Immature natural killer cell (primary cell): Measurements from ENCODE around the gene STARD5. TPM values are rescaled to one million over a fixed set of nuclear protein-coding genes. Genes with fewer than 3 reads are reported as not detected.

Source experiments
- DNase-seq, 3 donors: peaks; one replicate each; pipeline ENCODE4 v3.0.0; 2022; ENCODE audit warnings: mixed read lengths in 1 of 3
- H3K27ac Mint-ChIP-seq, 6 donors: one replicate each; pipeline ENCODE4 v1.8.0; 2020; ENCODE audit warnings: mixed read lengths in 6 of 6, mild to moderate bottlenecking in 5 of 6, inconsistent platforms in 4 of 6, moderate library complexity in 3 of 6
- H3K27me3 Mint-ChIP-seq, 3 donors: one replicate each; pipeline ENCODE4 v1.8.0; 2020 to 2021; ENCODE audit warnings: low read depth in 3 of 3, mild to moderate bottlenecking in 3 of 3, mixed read lengths in 3 of 3, moderate library complexity in 3 of 3, inconsistent platforms in 1 of 3
- H3K36me3 Mint-ChIP-seq, 3 donors: one replicate each; pipeline ENCODE4 v1.8.0; 2020; ENCODE audit warnings: mixed read lengths in 3 of 3, inconsistent platforms in 2 of 3, mild to moderate bottlenecking in 2 of 3
- H3K4me1 Mint-ChIP-seq, 2 donors: one replicate each; pipeline ENCODE4 v1.8.0; 2020; ENCODE audit warnings: inconsistent platforms in 2 of 2, mild to moderate bottlenecking in 2 of 2, mixed read lengths in 2 of 2, moderate library complexity in 1 of 2
- H3K4me3 Mint-ChIP-seq, 5 donors: one replicate each; pipeline ENCODE4 v1.8.0; 2020; ENCODE audit warnings: mild to moderate bottlenecking in 5 of 5, mixed read lengths in 5 of 5, inconsistent platforms in 3 of 5, moderate library complexity in 3 of 5
- H3K9me3 Mint-ChIP-seq, 6 donors: one replicate each; pipeline ENCODE4 v1.8.0; 2020; ENCODE audit warnings: mild to moderate bottlenecking in 6 of 6, mixed read lengths in 6 of 6, inconsistent platforms in 4 of 6, moderate library complexity in 3 of 6
- polyA plus RNA-seq, 3 donors: library from polyadenylated mRNA; unstranded; fragments of 300-500 nt; fragmentation: Illumina TruSeq; gene quantifications; one replicate each; pipeline ENCODE4 v1.2.3, GENCODE V29; 2021

STARD5 gene
- polyA plus RNA-seq, 3 donors from 2014 or later, result 1.7 to 3.8 TPM; not detected in 1

DNA sequence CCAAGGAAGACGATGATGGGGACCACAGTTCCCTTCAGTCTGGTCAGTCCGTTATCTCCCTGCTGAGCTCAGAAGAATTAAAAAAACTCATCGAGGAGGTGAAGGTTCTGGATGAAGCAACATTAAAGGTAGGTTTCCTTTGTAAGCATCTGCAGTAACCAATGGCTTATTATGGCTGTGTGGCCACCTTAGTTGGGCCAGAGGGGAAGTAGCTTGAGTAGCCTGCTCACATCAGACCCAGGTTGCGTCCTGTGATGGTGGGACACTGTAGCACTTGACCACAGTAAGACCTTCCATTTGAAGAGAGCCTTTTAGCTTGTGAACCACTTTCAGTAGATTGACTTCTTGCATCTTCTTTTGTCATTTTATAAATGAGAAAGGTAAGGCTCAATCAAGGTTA is 22.6 kb downstream of the STARD5 start:
- no peaks in the 10 kb centered on the region for H3K9me3 Mint-ChIP-seq

DNA sequence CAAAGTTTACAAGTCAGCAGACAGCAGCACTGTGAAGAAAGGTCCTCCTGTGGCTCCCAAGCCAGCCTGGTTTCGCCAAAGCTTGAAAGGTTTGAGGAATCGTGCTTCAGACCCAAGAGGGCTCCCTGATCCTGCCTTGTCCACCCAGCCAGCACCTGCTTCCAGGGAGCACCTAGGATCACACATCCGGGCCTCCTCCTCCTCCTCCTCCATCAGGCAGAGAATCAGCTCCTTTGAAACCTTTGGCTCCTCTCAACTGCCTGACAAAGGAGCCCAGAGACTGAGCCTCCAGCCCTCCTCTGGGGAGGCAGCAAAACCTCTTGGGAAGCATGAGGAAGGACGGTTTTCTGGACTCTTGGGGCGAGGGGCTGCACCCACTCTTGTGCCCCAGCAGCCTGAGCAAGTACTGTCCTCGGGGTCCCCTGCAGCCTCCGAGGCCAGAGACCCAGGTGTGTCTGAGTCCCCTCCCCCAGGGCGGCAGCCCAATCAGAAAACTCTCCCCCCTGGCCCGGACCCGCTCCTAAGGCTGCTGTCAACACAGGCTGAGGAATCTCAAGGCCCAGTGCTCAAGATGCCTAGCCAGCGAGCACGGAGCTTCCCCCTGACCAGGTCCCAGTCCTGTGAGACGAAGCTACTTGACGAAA is 24.2 kb downstream of the STARD5 start:
- Mint-ChIP-seq H3K27me3 (peaks cover 5 to 12% (median 12%) of the 10 kb centered on the region in 3 donors), H3K36me3 (peaks cover 53 to 73% (median 66%) of the 10 kb centered on the region in 3 donors), H3K9me3 (no peaks in the 10 kb centered on the region), H3K4me3 (peak overlapping the region; percentile 99 to 100 (median 100)), H3K4me1 (peaks cover 93 to 97% of the 10 kb centered on the region in 2 donors), H3K27ac (peak overlapping the region; percentile 95 to 100 (median 99))
- DNase-seq, result no peak

More for the DNA sequence above, 22.6 kb downstream of the STARD5 start:
- H3K27ac Mint-ChIP-seq, result peak overlapping the region; percentile 95 to 100 (median 99)
- peak overlapping the region; percentile 99 to 100 (median 100) for H3K4me3 Mint-ChIP-seq
- peaks cover 5 to 12% (median 10%) of the 10 kb centered on the region in 3 donors for H3K27me3 Mint-ChIP-seq
- H3K36me3 Mint-ChIP-seq, result peaks cover 53 to 85% (median 77%) of the 10 kb centered on the region in 3 donors
- DNase-seq, result no peak
- peaks cover 91 to 97% of the 10 kb centered on the region in 2 donors for H3K4me1 Mint-ChIP-seq

DNA sequence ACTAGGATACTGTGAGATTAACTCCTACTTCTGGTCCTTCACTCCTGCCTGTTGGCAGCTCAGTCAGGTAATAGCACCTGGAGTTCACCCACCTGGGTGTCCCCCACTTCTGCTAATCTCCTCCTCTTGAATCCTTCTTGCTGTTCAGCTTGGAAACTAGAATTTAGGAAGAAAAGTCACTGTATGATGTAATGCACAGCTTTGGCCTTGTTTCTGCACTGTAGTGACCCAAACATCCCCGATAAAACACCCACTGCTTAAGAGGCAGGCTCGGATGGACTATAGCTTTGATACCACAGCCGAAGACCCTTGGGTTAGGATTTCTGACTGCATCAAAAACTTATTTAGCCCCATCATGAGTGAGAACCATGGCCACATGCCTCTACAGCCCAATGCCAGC is 24.8 kb downstream of the STARD5 start:
- Mint-ChIP-seq H3K9me3 (no peaks in the 10 kb centered on the region), H3K36me3 (peaks cover 49 to 67% (median 60%) of the 10 kb centered on the region in 3 donors), H3K4me3 (peak overlapping the region; percentile 99 to 100 (median 100)), H3K27me3 (peaks cover 6 to 12% (median 12%) of the 10 kb centered on the region in 3 donors), H3K27ac (peak overlapping the region; percentile 95 to 100 (median 99)), H3K4me1 (peaks cover 93 to 97% of the 10 kb centered on the region in 2 donors)
- no peak for DNase-seq

DNA sequence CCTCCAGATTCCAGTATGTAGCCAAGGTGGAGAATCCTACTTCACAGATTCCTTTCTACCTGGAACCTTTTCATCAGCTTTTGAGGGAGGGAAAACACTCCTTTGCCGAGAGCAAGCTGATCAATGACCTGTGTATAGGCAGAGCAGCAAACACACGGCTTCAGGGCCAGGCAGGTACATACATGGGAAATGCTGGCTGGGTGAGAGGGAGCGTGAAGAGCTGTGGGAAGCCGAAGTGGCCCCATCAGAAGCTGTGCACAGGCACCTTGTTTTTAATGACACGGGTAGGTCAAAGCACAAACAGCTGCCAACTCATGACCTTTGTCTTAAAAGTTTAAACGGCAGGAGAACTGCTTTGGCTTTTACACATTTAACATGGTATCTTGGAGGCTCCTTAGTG is 25.3 kb downstream of the STARD5 start:
- H3K27me3 Mint-ChIP-seq, result peaks cover 9 to 16% (median 12%) of the 10 kb centered on the region in 3 donors
- H3K36me3 Mint-ChIP-seq, result peaks cover 44 to 61% (median 55%) of the 10 kb centered on the region in 3 donors
- no peaks in the 10 kb centered on the region for H3K9me3 Mint-ChIP-seq
- H3K27ac Mint-ChIP-seq, result peak overlapping the region; percentile 95 to 100 (median 99)
- peak overlapping the region; percentile 99 to 100 (median 100) for H3K4me3 Mint-ChIP-seq
- DNase-seq, result no peak
- H3K4me1 Mint-ChIP-seq, result peaks cover 93 to 97% of the 10 kb centered on the region in 2 donors

DNA sequence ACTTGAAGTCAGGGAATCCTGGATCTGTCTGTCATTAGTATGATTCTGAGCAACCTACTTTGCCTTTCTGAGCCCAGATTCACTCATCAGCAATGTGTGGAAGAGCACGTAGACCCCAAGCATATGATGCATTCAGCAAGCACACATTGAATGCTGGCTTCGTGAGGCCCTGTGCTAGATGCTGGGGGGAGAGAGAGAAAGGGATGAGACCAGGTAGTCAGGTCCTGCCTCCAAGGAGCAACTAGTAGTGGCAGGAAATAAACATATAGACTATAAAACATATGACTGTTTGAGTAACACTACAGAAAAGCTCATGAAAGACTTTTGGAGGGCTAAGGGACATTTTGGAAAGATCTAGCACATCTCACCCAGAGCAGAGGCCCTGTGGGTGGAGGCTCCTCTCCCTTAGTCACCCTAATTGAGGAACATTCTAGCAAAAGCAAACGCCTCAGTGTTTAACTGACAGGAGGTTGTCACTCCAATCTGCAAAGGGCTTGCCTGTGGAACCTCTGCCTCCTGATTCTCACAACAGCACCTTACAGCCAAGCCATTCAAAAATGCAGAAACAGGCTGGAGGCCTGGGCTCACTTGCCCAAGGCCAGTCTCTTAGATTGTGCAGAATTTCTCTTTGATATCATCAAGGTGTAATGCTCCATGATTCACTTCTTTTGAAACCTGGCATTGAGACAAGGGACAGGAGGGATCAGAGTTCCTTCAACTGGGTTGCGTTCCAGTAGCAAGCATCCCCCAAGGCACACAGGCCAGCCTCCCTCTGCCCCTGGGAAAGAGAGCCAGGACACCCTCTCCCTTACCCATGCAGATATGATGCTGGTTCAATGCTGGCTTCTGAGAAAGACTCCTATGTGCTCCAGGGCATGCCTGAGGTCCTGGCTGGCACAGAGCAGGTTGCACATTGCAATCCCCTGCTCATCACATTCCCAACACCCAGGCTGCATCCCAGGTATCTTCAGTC is 26.1 kb downstream of the STARD5 start:
- Mint-ChIP-seq H3K9me3 (no peaks in the 10 kb centered on the region), H3K27ac (peak overlapping the region; percentile 95 to 100 (median 99)), H3K4me1 (peaks cover 93 to 97% of the 10 kb centered on the region in 2 donors), H3K4me3 (peak overlapping the region; percentile 99 to 100 (median 100)), H3K27me3 (peaks cover 9 to 16% (median 12%) of the 10 kb centered on the region in 3 donors), H3K36me3 (peaks cover 36 to 54% (median 48%) of the 10 kb centered on the region in 3 donors)
- no peak for DNase-seq

DNA sequence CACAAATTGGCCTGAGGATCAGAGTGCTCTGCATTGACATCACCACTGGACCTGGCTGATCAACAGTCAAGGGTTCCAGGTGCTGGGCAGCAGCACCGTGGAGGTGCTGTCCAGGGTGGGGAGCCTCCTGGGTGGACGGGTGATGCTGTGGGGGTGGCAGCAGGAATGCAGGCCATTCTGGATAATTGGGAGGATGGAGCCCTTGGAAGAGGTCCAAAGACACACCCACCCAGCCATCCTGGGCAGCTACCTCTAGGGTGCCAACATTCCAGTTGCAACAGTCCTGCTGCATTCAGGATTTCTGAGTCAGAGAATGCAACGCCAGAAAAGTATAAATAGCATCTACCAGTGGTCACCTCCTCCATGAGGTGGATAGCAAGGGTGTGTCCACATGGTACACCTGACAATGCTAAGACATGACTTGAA is 26.8 kb downstream of the STARD5 start:
- H3K27me3 Mint-ChIP-seq, result peaks cover 8 to 13% (median 9%) of the 10 kb centered on the region in 3 donors
- H3K36me3 Mint-ChIP-seq, result peaks cover 30 to 47% (median 40%) of the 10 kb centered on the region in 3 donors
- no peaks in the 10 kb centered on the region for H3K9me3 Mint-ChIP-seq
- H3K4me1 Mint-ChIP-seq, result peaks cover 93 to 97% of the 10 kb centered on the region in 2 donors
- peak overlapping the region; percentile 95 to 100 (median 99) for H3K27ac Mint-ChIP-seq
- H3K4me3 Mint-ChIP-seq, result peak overlapping the region; percentile 99 to 100 (median 100)
- no peak for DNase-seq

DNA sequence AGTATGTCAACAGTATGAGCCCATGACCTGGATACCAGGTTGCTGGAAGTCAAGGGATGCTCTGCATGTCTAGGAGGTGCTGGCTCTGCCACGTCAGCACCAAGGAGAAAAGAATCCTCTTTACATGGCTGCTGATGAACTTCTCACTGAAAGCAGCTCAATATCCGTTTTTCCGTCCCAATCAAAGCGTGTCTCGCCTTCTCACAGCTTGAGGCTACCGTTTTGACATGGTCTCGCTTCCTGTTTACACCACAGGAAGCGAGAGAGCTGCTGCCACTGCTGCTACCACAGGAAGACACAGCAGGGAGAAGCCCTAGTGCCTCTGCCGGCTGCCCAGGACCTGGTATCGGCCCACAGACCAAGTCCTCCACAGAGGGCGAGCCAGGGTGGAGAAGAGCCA is 27.3 kb downstream of the STARD5 start:
- Mint-ChIP-seq H3K27ac (peak overlapping the region; percentile 95 to 100 (median 99)), H3K27me3 (peaks cover 8 to 13% (median 9%) of the 10 kb centered on the region in 3 donors), H3K36me3 (peaks cover 25 to 42% (median 35%) of the 10 kb centered on the region in 3 donors), H3K4me1 (peaks cover 93 to 97% of the 10 kb centered on the region in 2 donors), H3K9me3 (no peaks in the 10 kb centered on the region), H3K4me3 (peak overlapping the region; percentile 99 to 100 (median 100))
- peak; percentile 82 to 84 (median 83) for DNase-seq

DNA sequence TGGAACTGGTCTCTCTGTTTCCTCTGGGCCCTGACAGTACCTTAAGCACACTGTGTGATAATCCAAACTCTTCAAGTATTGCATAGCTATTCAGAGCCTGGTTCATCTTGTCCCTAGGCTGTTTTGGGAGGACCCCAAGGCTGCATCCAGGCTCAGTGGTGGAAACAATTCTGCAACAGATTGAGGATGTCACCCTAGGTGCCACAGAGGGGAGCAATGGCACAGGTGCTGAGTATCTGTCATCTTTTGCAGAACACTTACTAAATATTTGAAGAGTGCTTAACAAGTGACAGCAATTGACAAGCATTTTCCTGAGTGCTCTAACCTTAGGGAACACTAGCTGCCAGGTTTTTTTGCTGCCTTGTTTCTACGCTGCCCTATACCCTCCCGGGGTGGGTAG is 27.8 kb downstream of the STARD5 start:
- Mint-ChIP-seq H3K27me3 (peaks cover 8 to 13% (median 9%) of the 10 kb centered on the region in 3 donors), H3K4me3 (peak overlapping the region; percentile 99 to 100 (median 100)), H3K36me3 (peaks cover 21 to 37% (median 32%) of the 10 kb centered on the region in 3 donors), H3K9me3 (no peaks in the 10 kb centered on the region), H3K4me1 (peaks cover 93 to 97% of the 10 kb centered on the region in 2 donors), H3K27ac (peak overlapping the region; percentile 95 to 100 (median 99))
- DNase-seq, result no peak

DNA sequence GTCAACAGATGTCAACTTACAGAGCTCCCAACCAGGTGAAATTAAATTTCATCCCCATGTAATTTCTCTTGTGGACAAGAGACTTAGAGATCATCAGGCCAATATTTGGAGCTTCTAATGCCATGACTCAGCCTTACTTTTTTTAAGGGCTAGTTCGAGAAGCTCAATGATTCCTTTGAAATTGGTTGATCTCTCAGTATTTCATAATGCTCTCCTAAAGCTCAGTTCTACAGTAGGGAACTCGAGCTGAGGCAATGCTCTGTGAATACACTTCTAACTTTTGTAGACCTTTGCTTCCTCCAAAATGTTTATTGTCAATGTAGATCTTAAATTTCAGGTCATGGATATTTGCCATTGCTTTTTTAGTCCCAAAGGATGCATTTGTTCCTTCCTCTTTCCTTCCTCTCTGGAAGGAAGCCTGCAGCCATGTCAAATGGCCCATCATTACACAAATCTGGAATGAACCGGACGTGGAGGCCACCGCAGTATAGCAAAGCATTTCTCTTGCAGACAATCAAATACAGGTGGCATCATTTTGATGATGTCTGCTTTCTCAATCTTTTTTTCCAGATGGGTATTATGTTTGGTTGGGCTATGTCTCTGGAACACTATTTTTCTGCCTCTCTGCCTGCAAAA is 28.3 kb downstream of the STARD5 start:
- no peaks in the 10 kb centered on the region for H3K9me3 Mint-ChIP-seq
- H3K4me1 Mint-ChIP-seq, result peaks cover 91 to 97% of the 10 kb centered on the region in 2 donors
- no peak for DNase-seq
- peak overlapping the region; percentile 95 to 100 (median 99) for H3K27ac Mint-ChIP-seq
- peaks cover 16 to 31% (median 26%) of the 10 kb centered on the region in 3 donors for H3K36me3 Mint-ChIP-seq
- peaks cover 8 to 13% (median 9%) of the 10 kb centered on the region in 3 donors for H3K27me3 Mint-ChIP-seq
- peak overlapping the region; percentile 99 to 100 (median 100) for H3K4me3 Mint-ChIP-seq

DNA sequence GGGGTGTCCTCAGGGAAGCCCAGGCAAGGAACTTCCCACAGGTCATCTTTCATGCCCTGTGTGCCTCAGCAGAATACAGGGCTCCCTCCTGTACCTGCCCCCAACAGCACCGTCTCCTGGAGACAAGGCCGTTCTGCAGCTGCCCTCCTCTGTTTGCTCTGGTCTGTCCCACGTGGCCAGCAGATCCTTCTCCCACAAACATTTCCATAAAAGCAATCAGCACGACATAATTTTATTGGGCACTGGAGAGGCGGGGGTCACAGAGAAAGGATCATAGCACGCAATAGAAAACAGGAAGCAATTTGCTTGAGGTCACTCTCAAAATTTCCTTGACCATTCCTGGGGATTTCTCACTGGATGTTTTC is 29.4 kb downstream of the STARD5 start:
- H3K4me1 Mint-ChIP-seq, result peaks cover 83 to 96% of the 10 kb centered on the region in 2 donors
- no peak for DNase-seq
- H3K36me3 Mint-ChIP-seq, result peaks cover 12 to 20% (median 16%) of the 10 kb centered on the region in 3 donors
- H3K9me3 Mint-ChIP-seq, result no peaks in the 10 kb centered on the region
- H3K4me3 Mint-ChIP-seq, result peak overlapping the region; percentile 99 to 100 (median 100)
- H3K27me3 Mint-ChIP-seq, result peaks cover 8 to 13% (median 9%) of the 10 kb centered on the region in 3 donors
- H3K27ac Mint-ChIP-seq, result peak overlapping the region; percentile 95 to 100 (median 99)

DNA sequence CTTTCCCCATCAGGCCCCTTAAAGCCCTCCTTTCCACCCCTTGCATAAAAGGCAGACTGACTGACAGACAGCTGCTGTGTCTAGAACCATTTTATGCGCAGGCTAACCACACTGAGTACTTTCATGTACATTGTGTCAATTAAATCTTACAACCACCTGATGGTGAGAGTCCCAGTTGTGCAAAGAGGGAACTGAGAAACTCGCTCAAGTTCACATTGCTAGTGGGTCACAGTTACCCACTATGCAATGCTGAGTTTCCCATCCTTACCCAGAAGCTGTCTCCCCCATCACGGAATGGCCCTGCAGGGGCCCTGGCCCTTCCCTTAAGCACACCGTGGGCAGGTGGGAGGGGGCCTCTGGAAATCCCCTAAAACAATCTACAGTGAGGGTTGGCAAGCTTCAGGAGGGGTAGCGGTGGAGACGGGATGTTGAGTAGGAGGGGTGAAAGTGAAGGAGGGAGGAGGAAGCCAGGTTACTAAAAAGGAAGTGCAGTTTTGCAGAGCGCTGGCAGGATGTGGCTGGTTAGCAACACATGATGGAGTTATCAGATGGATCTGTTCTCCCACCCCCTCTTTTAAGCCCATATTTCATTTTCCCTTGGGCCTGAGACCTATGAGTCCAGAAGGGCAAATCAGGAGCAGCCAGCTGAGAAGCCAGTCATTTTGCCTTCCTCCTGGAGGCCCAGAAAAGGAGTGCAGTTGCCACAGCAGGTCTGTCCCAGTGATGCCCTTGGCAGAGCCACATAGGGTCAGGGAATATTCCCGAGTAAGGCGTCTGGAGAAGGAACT is 30.0 kb downstream of the STARD5 start:
- Mint-ChIP-seq H3K4me3 (peak overlapping the region; percentile 99 to 100 (median 100)), H3K27me3 (peaks cover 8 to 13% (median 9%) of the 10 kb centered on the region in 3 donors), H3K36me3 (peaks cover 8 to 15% (median 11%) of the 10 kb centered on the region in 3 donors)

DNA sequence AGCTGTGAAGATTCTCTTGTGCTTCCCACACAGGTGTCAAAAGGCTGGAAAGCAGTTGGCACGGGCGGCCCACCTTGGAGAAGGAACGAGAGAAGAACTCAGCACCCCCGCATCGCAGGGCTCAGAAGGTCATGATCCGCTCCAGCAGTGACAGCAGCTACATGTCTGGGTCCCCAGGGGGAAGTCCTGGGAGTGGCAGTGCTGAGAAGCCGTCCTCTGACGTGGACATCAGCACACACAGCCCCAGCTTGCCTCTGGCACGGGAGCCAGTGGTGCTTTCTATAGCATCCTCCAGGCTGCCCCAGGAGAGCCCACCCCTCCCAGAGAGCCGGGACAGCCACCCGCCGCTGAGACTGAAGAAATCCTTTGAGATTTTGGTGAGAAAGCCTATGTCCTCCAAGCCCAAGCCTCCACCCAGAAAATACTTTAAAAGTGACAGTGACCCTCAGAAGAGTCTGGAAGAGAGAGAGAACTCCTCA is 31.4 kb downstream of the STARD5 start:
- Mint-ChIP-seq H3K4me1 (peaks cover 75 to 88% of the 10 kb centered on the region in 2 donors), H3K27ac (peak overlapping the region; percentile 95 to 100 (median 99)), H3K9me3 (no peaks in the 10 kb centered on the region), H3K4me3 (peak overlapping the region; percentile 52 to 100 (median 99)), H3K27me3 (peaks cover 8 to 13% (median 9%) of the 10 kb centered on the region in 3 donors), H3K36me3 (peaks cover 5 to 7% (median 6%) of the 10 kb centered on the region in 3 donors)
- no peak for DNase-seq

More for the DNA sequence above, 30.0 kb downstream of the STARD5 start:
- H3K4me1 Mint-ChIP-seq, result peaks cover 79 to 90% of the 10 kb centered on the region in 2 donors
- peak overlapping the region; percentile 95 to 100 (median 99) for H3K27ac Mint-ChIP-seq
- DNase-seq, result peak; percentile 80 to 82 (median 81)
- no peaks in the 10 kb centered on the region for H3K9me3 Mint-ChIP-seq
